Gastrocnemius medialis (tissue), 4 donors: Measurements from ENCODE around the gene SPEN. TPM values are rescaled to one million over a fixed set of nuclear protein-coding genes. Genes with fewer than 3 reads are reported as not detected.
"Not testable (repeated sequence)": the region's sequence is repeated elsewhere in the genome, so short reads cannot be mapped to it uniquely, and the experiment has no call there.

Experiments
- ATAC-seq, 2 donors: fragments of 150-250 bp; one replicate each; pipeline ENCODE4 v1.9.1; 2016
- DNase-seq, 2 donors: peaks; one replicate each; pipeline ENCODE4 v3.0.0-alpha.2; 2019
- H3K27ac ChIP-seq, 4 donors: fragments of 200-600 bp; sonication (generic); 1 replicate in 1 of 4; 2 replicates in 3 of 4; pipeline ENCODE4 v1.5.1; 2016 to 2018; ENCODE audit warnings: mild to moderate bottlenecking in 2 of 4, moderate library complexity in 1 of 4
- H3K27me3 ChIP-seq, 3 donors: fragments of 200-600 bp; sonication (generic) in 2 of 3; 1 replicate in 1 of 3; 2 replicates in 2 of 3; pipeline versions ENCODE4 v1.5.1 to v1.6.0; 2016 to 2019; ENCODE audit warnings: mild to moderate bottlenecking in 1 of 3, moderate library complexity in 1 of 3
- H3K36me3 ChIP-seq, 2 donors: fragments of 200-600 bp; sonication (generic) in 1 of 2; one replicate each; pipeline ENCODE4 v1.5.1; 2017 to 2018
- H3K4me1 ChIP-seq, 2 donors: fragments of 200-600 bp; sonication (generic) in 1 of 2; one replicate each; pipeline ENCODE4 v1.5.1; 2016 to 2017; ENCODE audit warnings: mild to moderate bottlenecking in 2 of 2
- H3K4me3 ChIP-seq, 4 donors: fragments of 200-600 bp; sonication (generic) in 3 of 4; 1 replicate in 1 of 4; 2 replicates in 3 of 4; pipeline ENCODE4 v1.5.1; 2016 to 2019; ENCODE audit warnings: mild to moderate bottlenecking in 2 of 4
- H3K9me3 ChIP-seq, 3 donors: fragments of 200-600 bp; sonication (generic) in 2 of 3; 1 replicate in 1 of 3; 2 replicates in 2 of 3; pipeline ENCODE4 v1.5.1; 2016 to 2019
- CTCF ChIP-seq, 5 experiments: fragments of 450-650 bp in 3 of 5; fragments of 200-600 bp in 2 of 5; sonication (generic) in 2 of 5; IDR thresholded peaks in 4 of 5; conservative IDR thresholded peaks in 1 of 5; 1 replicate in 4 of 5; 2 replicates in 1 of 5; pipeline ENCODE4 v1.5.1; 2016 to 2019; ENCODE audit warnings: antibody characterized with exemption in 5 of 5, mild to moderate bottlenecking in 3 of 5, moderate library complexity in 3 of 5
- POLR2A ChIP-seq, 2 donors: fragments of 450-650 bp; IDR thresholded peaks; one replicate each; pipeline ENCODE4 v1.6.1; 2017; ENCODE audit warnings: antibody characterized with exemption in 2 of 2, mild to moderate bottlenecking in 2 of 2, moderate library complexity in 2 of 2
- in situ Hi-C, 4 donors: fragments of 200-750 bp; cut with MboI; loops; one replicate each; pipeline versions ENCODE4 v1.15.0 to v1.8.0; 2017; ENCODE audit warnings: low sequenced_read_pairs in 4 of 4
- intact Hi-C: fragments of 100-400 bp; cut with DNase I; formaldehyde crosslinking; loops from one replicate; pipeline ENCODE4 v1.15.1; 2023; ENCODE audit warnings: low total_unique reads
- total RNA-seq, 4 donors: library from RNA; depleted of rRNA; stranded (reverse); fragments of >200 nt; gene quantifications; one replicate each; pipeline versions ENCODE4 v1.1.0 to v1.2.3, GENCODE V29; 2016

Gene SPEN
- total RNA-seq, 4 donors from 2014 or later = 21.7 to 55.5 (median 38.0) TPM

GRCh38 chr1:15802234-15802965, 45.1 kb upstream of the SPEN start:
- peaks cover 10 to 17% of the 10 kb centered on the region in 2 donors for H3K4me1 ChIP-seq
- H3K36me3 ChIP-seq = no peaks in the 10 kb centered on the region
- no peak overlapping the region for H3K4me3 ChIP-seq
- in situ Hi-C loops = loop anchor here in 2 of 4 donors (25.0 kb wide), 3 partner anchors 160 to 260 kb away; partner anchors contain the start of genes FAM131C (in 1 of the 2) and ZBTB17 (in 1 of the 2)
- DNase-seq (no peak), ATAC-seq (no peak)
- no peaks in the 10 kb centered on the region for H3K27me3 ChIP-seq
- no peak overlapping the region for H3K27ac ChIP-seq
- intact Hi-C loops = no loop called here
- H3K9me3 ChIP-seq = no peaks in the 10 kb centered on the region
- TF ChIP-seq CTCF (IDR thresholded peaks at IDR 0.05 in 4 of 5, conservative IDR thresholded peaks at IDR 0.05 in 1 of 5) (no peak), POLR2A (IDR thresholded peaks at IDR 0.05) (no peak)

GRCh38 chr1:15803380-15803779, 44.1 kb upstream of the SPEN start:
- in situ Hi-C loops (loop anchor here in 2 of 4 donors (25.0 kb wide), 3 partner anchors 159 to 259 kb away; partner anchors contain the start of genes FAM131C (in 1 of the 2) and ZBTB17 (in 1 of the 2)), intact Hi-C loops (no loop called here)
- Histone ChIP-seq H3K27me3 (no peaks in the 10 kb centered on the region), H3K36me3 (no peaks in the 10 kb centered on the region), H3K9me3 (no peaks in the 10 kb centered on the region), H3K27ac (no peak overlapping the region), H3K4me1 (peaks cover 10 to 17% of the 10 kb centered on the region in 2 donors), H3K4me3 (no peak overlapping the region)
- ATAC-seq (no peak), DNase-seq (no peak)
- TF ChIP-seq POLR2A (IDR thresholded peaks at IDR 0.05) (no peak), CTCF (IDR thresholded peaks at IDR 0.05 in 4 of 5, conservative IDR thresholded peaks at IDR 0.05 in 1 of 5) (peak in 3 of 5 experiments; percentile 26 to 33 (median 29))

- intact Hi-C loops (no loop called here), in situ Hi-C loops (loop anchor here in 2 of 4 donors (25.0 kb wide), 3 partner anchors 158 to 258 kb away; partner anchors contain the start of genes FAM131C (in 1 of the 2) and ZBTB17 (in 1 of the 2))
- DNase-seq (no peak), ATAC-seq (no peak)
- H3K9me3 ChIP-seq = no peaks in the 10 kb centered on the region
- no peaks in the 10 kb centered on the region for H3K36me3 ChIP-seq
- H3K27ac ChIP-seq = no peak overlapping the region
- H3K27me3 ChIP-seq = no peaks in the 10 kb centered on the region
- TF ChIP-seq POLR2A (IDR thresholded peaks at IDR 0.05) (no peak), CTCF (IDR thresholded peaks at IDR 0.05 in 4 of 5, conservative IDR thresholded peaks at IDR 0.05 in 1 of 5) (no peak)
- H3K4me3 ChIP-seq = no peak overlapping the region
- H3K4me1 ChIP-seq = peaks cover 6 to 14% of the 10 kb centered on the region in 2 donors
Measured at GRCh38 chr1:15804060-15804459, 43.4 kb upstream of the SPEN start.

- no peak for TF ChIP-seq CTCF (IDR thresholded peaks at IDR 0.05 in 4 of 5, conservative IDR thresholded peaks at IDR 0.05 in 1 of 5)
- TF ChIP-seq POLR2A (IDR thresholded peaks at IDR 0.05) = no peak
- in situ Hi-C loops = loop anchor here in 2 of 4 donors (25.0 kb wide), 3 partner anchors 155 to 255 kb away; partner anchors contain the start of genes FAM131C (in 1 of the 2) and ZBTB17 (in 1 of the 2)
- DNase-seq (no peak), ATAC-seq (no peak)
- no peak overlapping the region for H3K27ac ChIP-seq
- no peaks in the 10 kb centered on the region for H3K36me3 ChIP-seq
- H3K4me1 ChIP-seq = no peaks in the 10 kb centered on the region
- intact Hi-C loops = no loop called here
- no peaks in the 10 kb centered on the region for H3K27me3 ChIP-seq
- no peak overlapping the region for H3K4me3 ChIP-seq
- H3K9me3 ChIP-seq = no peaks in the 10 kb centered on the region
Measured at GRCh38 chr1:15807121-15807520, 40.4 kb upstream of the SPEN start.

- H3K27me3 ChIP-seq, H3K27ac ChIP-seq, DNase-seq, H3K9me3 ChIP-seq, H3K4me3 ChIP-seq, H3K36me3 ChIP-seq, intact Hi-C loops, ATAC-seq, H3K4me1 ChIP-seq: not testable (repeated sequence)
- in situ Hi-C loops = loop anchor here in 2 of 4 donors (25.0 kb wide), 3 partner anchors 155 to 255 kb away; partner anchors contain the start of genes FAM131C (in 1 of the 2) and ZBTB17 (in 1 of the 2)
Measured at GRCh38 chr1:15807549-15807948, 40.0 kb upstream of the SPEN start, which contains the start of gene UQCRHL. Gene UQCRHL, minus strand, starts transcription at chr1:15807649. Its CDS starts 0 bp downstream, at chr1:15807649.
